Gastroesophageal sphincter (tissue), 4 donors: ENCODE data around the gene PRCP. TPM values are rescaled to one million over a fixed set of nuclear protein-coding genes. Genes with fewer than 3 reads are reported as not detected.
A peak's percentile ranks its signal among the peaks of the same experiment; 100 is the strongest.
"Not testable (repeated sequence)": the region's sequence is repeated elsewhere in the genome, so short reads cannot be mapped to it uniquely, and the experiment has no call there.

Experiments
- ATAC-seq: fragments of 150-250 bp; one replicate; pipeline ENCODE4 v1.9.1; 2016; ENCODE audit warnings: mild to moderate bottlenecking, moderate library complexity
- H3K27ac ChIP-seq, 4 donors: fragments of 200-600 bp; sonication (generic) in 3 of 4; 1 replicate in 3 of 4; 2 replicates in 1 of 4; pipeline ENCODE4 v1.5.1; 2016 to 2019
- H3K27me3 ChIP-seq: fragments of 200-600 bp; sonication (generic); one replicate; pipeline ENCODE4 v1.5.1; 2019
- H3K36me3 ChIP-seq, 2 donors: fragments of 200-600 bp; sonication (generic); one replicate each; pipeline ENCODE4 v1.5.1; 2019; ENCODE audit warnings: control low read depth in 1 of 2
- H3K4me1 ChIP-seq, 3 donors: fragments of 200-600 bp; sonication (generic); 1 replicate in 2 of 3; 2 replicates in 1 of 3; pipeline ENCODE4 v1.5.1; 2016 to 2019; ENCODE audit warnings: control low read depth in 2 of 3
- H3K4me3 ChIP-seq, 2 donors: fragments of 200-600 bp; sonication (generic); one replicate each; pipeline ENCODE4 v1.5.1; 2019; ENCODE audit warnings: mild to moderate bottlenecking in 1 of 2, moderate library complexity in 1 of 2
- H3K9me3 ChIP-seq, 3 donors: fragments of 200-600 bp; sonication (generic); one replicate each; pipeline ENCODE4 v1.5.1; 2017 to 2019; ENCODE audit warnings: control low read depth in 2 of 3
- CTCF ChIP-seq, 4 experiments: fragments of 200-600 bp in 2 of 4; fragments of 450-650 bp in 2 of 4; sonication (generic) in 1 of 4; IDR thresholded peaks; one replicate each; pipeline ENCODE4 v1.5.1; 2017 to 2019; ENCODE audit warnings: antibody characterized with exemption in 4 of 4, mild to moderate bottlenecking in 2 of 4, moderate library complexity in 2 of 4
- EP300 ChIP-seq: sonication (generic); formaldehyde crosslinking; IDR thresholded peaks from one replicate; pipeline ENCODE4 v1.6.1; 2017; ENCODE audit warnings: antibody characterized with exemption, mild to moderate bottlenecking
- POLR2A ChIP-seq, 2 donors: fragments of 450-650 bp; IDR thresholded peaks; one replicate each; pipeline ENCODE4 v1.6.1; 2017; ENCODE audit warnings: antibody characterized with exemption in 2 of 2, mild to moderate bottlenecking in 2 of 2, moderate library complexity in 1 of 2
- POLR2AphosphoS5 ChIP-seq: sonication (generic); formaldehyde crosslinking; IDR thresholded peaks from one replicate; pipeline ENCODE4 v1.6.1; 2017; ENCODE audit warnings: antibody characterized with exemption
- WGBS, 2 donors: methylation state at CpG; one replicate each; pipeline ENCODE4 v1.1.5; 2018; ENCODE audit warnings: low coverage in 1 of 2; 5-methylcytosine and 5-hydroxymethylcytosine counted together
- total RNA-seq, 4 donors: library from RNA; depleted of rRNA; stranded (reverse); fragments of >200 nt; gene quantifications; one replicate each; pipeline ENCODE4 v1.1.0, GENCODE V29; 2016

The PRCP gene
- total RNA-seq, 4 donors from 2014 or later = 22.8 to 62.2 (median 42.4) TPM

- 91 to 95% methylated on average over 2 of the region's 2 CpGs for WGBS, 2 donors
- no peak for ATAC-seq
- TF ChIP-seq CTCF (IDR thresholded peaks at IDR 0.05) (no peak), POLR2A (IDR thresholded peaks at IDR 0.05) (no peak), EP300 (no peak)
Observed at GRCh38 chr11:82857145-82857544, 43.1 kb downstream of the PRCP start.

GRCh38 chr11:82855616-82856015 is 44.6 kb downstream of the PRCP start:
- H3K36me3 ChIP-seq = no peaks in the 10 kb centered on the region
- no peak overlapping the region for H3K27ac ChIP-seq
- peaks cover 0 to 11% (median 8%) of the 10 kb centered on the region in 3 donors for H3K4me1 ChIP-seq
- no peak for ATAC-seq
- no peaks in the 10 kb centered on the region for H3K27me3 ChIP-seq
- TF ChIP-seq CTCF (IDR thresholded peaks at IDR 0.05) (no peak), POLR2AphosphoS5 (no peak), EP300 (no peak), POLR2A (IDR thresholded peaks at IDR 0.05) (no peak)
- no peaks in the 10 kb centered on the region for H3K9me3 ChIP-seq
- 88 to 96% methylated on average over 2 of the region's 2 CpGs for WGBS, 2 donors
- no peak overlapping the region for H3K4me3 ChIP-seq

More at GRCh38 chr11:82857145-82857544, 43.1 kb downstream of the PRCP start:
- Histone ChIP-seq H3K4me1 (peaks cover 0 to 11% (median 8%) of the 10 kb centered on the region in 3 donors), H3K36me3 (no peaks in the 10 kb centered on the region), H3K27me3 (no peaks in the 10 kb centered on the region), H3K27ac (no peak overlapping the region), H3K4me3 (no peak overlapping the region), H3K9me3 (no peaks in the 10 kb centered on the region)

GRCh38 chr11:82854916-82855315 is 45.3 kb downstream of the PRCP start:
- whole genome bisulfite sequencing, 2 donors = 86 to 100% methylated on average over 1 of the region's 1 CpG
- not testable (repeated sequence) for H3K4me3 ChIP-seq, H3K9me3 ChIP-seq, H3K27me3 ChIP-seq, H3K36me3 ChIP-seq, H3K27ac ChIP-seq, ATAC-seq
- peaks cover 0 to 11% (median 8%) of the 10 kb centered on the region in 3 donors for H3K4me1 ChIP-seq

GRCh38 chr11:82854242-82854641 is 46.0 kb downstream of the PRCP start:
- Histone ChIP-seq H3K27me3 (no peaks in the 10 kb centered on the region), H3K4me3 (no peak overlapping the region), H3K27ac (no peak overlapping the region), H3K9me3 (no peaks in the 10 kb centered on the region), H3K4me1 (peaks cover 0 to 11% (median 8%) of the 10 kb centered on the region in 3 donors), H3K36me3 (peaks cover 0 to 11% of the 10 kb centered on the region in 2 donors)
- TF ChIP-seq EP300 = no peak
- no peak for ATAC-seq

GRCh38 chr11:82848829-82849228 is 51.4 kb downstream of the PRCP start:
- no peak for ATAC-seq
- no peaks in the 10 kb centered on the region for H3K27me3 ChIP-seq
- H3K36me3 ChIP-seq = peaks cover 0 to 32% of the 10 kb centered on the region in 2 donors
- no peak overlapping the region for H3K27ac ChIP-seq
- H3K9me3 ChIP-seq = no peaks in the 10 kb centered on the region
- H3K4me1 ChIP-seq = no peaks in the 10 kb centered on the region
- no peak overlapping the region for H3K4me3 ChIP-seq
- TF ChIP-seq EP300 (no peak), CTCF (IDR thresholded peaks at IDR 0.05) (no peak)

- Histone ChIP-seq H3K36me3 (peaks cover 0 to 38% of the 10 kb centered on the region in 2 donors), H3K9me3 (no peaks in the 10 kb centered on the region), H3K4me1 (no peaks in the 10 kb centered on the region), H3K27me3 (no peaks in the 10 kb centered on the region), H3K27ac (peak overlapping the region in 1 of 4 donors; percentile 9), H3K4me3 (no peak overlapping the region)
- no peak for TF ChIP-seq POLR2A (IDR thresholded peaks at IDR 0.05)
- TF ChIP-seq POLR2AphosphoS5 = no peak
- no peak for ATAC-seq
- WGBS, 2 donors = 75 to 81% methylated on average over 7 of the region's 7 CpGs
Observed at GRCh38 chr11:82845356-82846353, 54.6 kb downstream of the PRCP start.
